Motor neuron (in vitro differentiated cells): Measurements from ENCODE around the gene GPR63. TPM values are rescaled to one million over a fixed set of nuclear protein-coding genes. Genes with fewer than 3 reads are reported as not detected.

Source experiments
- ATAC-seq, 8 experiments: fragments of 200-7000 bp; cut with Tn5 transposase; replicated peaks in 6 of 8; 2 replicates each; pipeline ENCODE4 v1.8.0; 2021; ENCODE audit warnings: mild to moderate bottlenecking in 8 of 8, moderate library complexity in 8 of 8
- H3K27ac ChIP-seq, 2 donors: fragments of 250-450 bp; sonication (Bioruptor Pico); 2 replicates each; pipeline ENCODE4 v1.9.0; 2021; ENCODE audit warnings: antibody characterized with exemption in 2 of 2, mild to moderate bottlenecking in 2 of 2, moderate library complexity in 1 of 2
- H3K4me1 ChIP-seq, 2 donors: fragments of 250-450 bp; sonication (Bioruptor Pico); replicated peaks in 1 of 2; 2 replicates each; pipeline ENCODE4 v1.6.1; 2021; ENCODE audit warnings: antibody characterized with exemption in 2 of 2, mild to moderate bottlenecking in 2 of 2, moderate library complexity in 1 of 2
- H3K4me3 ChIP-seq, 5 donors: fragments of 250-450 bp; sonication (Bioruptor Pico); 2 replicates each; pipeline ENCODE4 v1.9.0; 2021; ENCODE audit warnings: antibody characterized with exemption in 5 of 5, mild to moderate bottlenecking in 5 of 5, moderate library complexity in 4 of 5
- WGBS, 10 experiments: fragments of 450-650 bp; shearing (Covaris generic); methylation state at CpG; one replicate each; pipeline ENCODE4 v1.0.0; 2022; 5-methylcytosine and 5-hydroxymethylcytosine counted together
- in situ Hi-C, 9 experiments: fragments of 400-800 bp; cut with MboI; loops; one replicate each; pipeline ENCODE4 v1.15.0; 2021; ENCODE audit warnings: low sequenced_read_pairs in 9 of 9, low pct_unique_long_range_greater_than_20kb in 2 of 9; ENCODE audit not compliant: unreplicated experiment in 9 of 9
- total RNA-seq, 8 experiments: library from RNA; unstranded; fragments of 300-600 nt; gene quantifications; 2 replicates each; pipeline versions ENCODE4 v1.2.3 to v1.2.4, GENCODE V29; 2022

Gene GPR63
- total RNA-seq, 8 experiments from 2014 or later, result 0.31 to 5.6 (median 3.0) TPM

DNA sequence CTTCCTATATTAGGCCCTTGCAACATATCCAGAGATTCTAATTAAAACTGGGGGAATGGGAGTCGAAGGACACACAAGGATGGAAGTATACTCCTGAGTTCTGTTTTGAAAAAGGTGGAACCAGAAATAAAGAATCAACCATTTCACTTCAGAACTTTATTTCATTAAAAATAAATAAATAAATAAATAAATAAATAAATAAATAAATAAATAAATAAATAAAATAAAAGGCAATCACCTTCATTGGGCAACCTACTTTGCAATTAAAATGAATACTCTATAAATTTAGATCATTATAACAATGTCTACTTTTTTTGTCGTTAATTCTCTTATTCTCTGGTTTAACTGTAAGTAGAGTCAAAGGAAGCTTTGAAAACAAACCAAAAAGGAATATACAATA lies 25.6 kb downstream of the GPR63 start:
- in situ Hi-C loops, result no loop called here
- no peak for ATAC-seq
- Histone ChIP-seq H3K27ac (no peak overlapping the region), H3K4me1 (peaks cover 0 to 4% of the 10 kb centered on the region in 2 donors), H3K4me3 (no peak overlapping the region)
- 31 to 95% (median 78%) methylated on average over 2 of the region's 2 CpGs; no CpG with 5 or more reads in 2 of the 10 experiments for WGBS, 10 experiments

DNA sequence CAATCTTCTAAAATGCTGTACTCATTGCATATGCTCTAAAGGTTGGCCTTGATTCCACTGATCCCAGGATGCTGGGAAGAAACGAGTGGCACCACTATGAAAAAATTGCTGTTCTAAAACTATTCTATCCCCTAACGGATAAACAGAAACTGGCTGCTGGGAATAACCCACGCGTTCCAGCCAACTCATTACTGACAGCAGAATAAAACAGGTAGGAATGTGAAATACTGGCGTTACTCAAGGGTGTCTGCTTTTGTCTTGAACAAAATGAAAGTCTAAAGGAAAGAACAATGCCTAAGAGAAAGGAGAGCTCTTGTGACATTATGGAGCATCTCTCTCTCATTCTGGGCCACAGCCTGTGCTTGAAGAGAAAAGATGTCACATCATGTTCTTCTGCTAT lies 26.1 kb downstream of the GPR63 start:
- H3K4me3 ChIP-seq, result no peak overlapping the region
- in situ Hi-C loops, result no loop called here
- 79 to 100% (median 84%) methylated on average over 1 to 5 of the region's 5 CpGs; no CpG with 5 or more reads in 1 of the 10 experiments for WGBS, 10 experiments
- H3K4me1 ChIP-seq, result peaks cover 0 to 4% of the 10 kb centered on the region in 2 donors
- no peak overlapping the region for H3K27ac ChIP-seq
- ATAC-seq, result no peak

- in situ Hi-C loops, result no loop called here
- Histone ChIP-seq H3K4me3 (no peak overlapping the region), H3K27ac (no peak overlapping the region), H3K4me1 (peaks cover 0 to 4% of the 10 kb centered on the region in 2 donors)
- ATAC-seq, result peak in 2 of 8 experiments; percentile 30 to 36
Observed at GRCh38 chr6:96809119-96809518, 28.2 kb downstream of the GPR63 start.

- no peak for ATAC-seq
- Histone ChIP-seq H3K27ac (no peak overlapping the region), H3K4me3 (no peak overlapping the region), H3K4me1 (no peaks in the 10 kb centered on the region)
- in situ Hi-C loops, result no loop called here
Observed at GRCh38 chr6:96803106-96803481, 34.2 kb downstream of the GPR63 start.

- Histone ChIP-seq H3K27ac (no peak overlapping the region), H3K4me1 (peaks cover 0 to 5% of the 10 kb centered on the region in 2 donors), H3K4me3 (no peak overlapping the region)
- in situ Hi-C loops, result no loop called here
- ATAC-seq, result no peak
- WGBS, 10 experiments, result 0 to 83% (median 67%) methylated on average over 2 of the region's 2 CpGs; no CpG with 5 or more reads in 2 of the 10 experiments
Observed at GRCh38 chr6:96795481-96795880, 41.8 kb downstream of the GPR63 start.

- no peak overlapping the region for H3K27ac ChIP-seq
- 25 to 100% (median 84%) methylated on average over 1 of the region's 1 CpG; no CpG with 5 or more reads in 2 of the 10 experiments for WGBS, 10 experiments
- in situ Hi-C loops, result no loop called here
- ATAC-seq, result no peak
- no peak overlapping the region for H3K4me3 ChIP-seq
- peaks cover 0 to 5% of the 10 kb centered on the region in 2 donors for H3K4me1 ChIP-seq
Observed at GRCh38 chr6:96794980-96795379, 42.3 kb downstream of the GPR63 start.

- in situ Hi-C loops, result no loop called here
- Histone ChIP-seq H3K4me3 (no peak overlapping the region), H3K4me1 (peaks cover 0 to 5% of the 10 kb centered on the region in 2 donors), H3K27ac (no peak overlapping the region)
- WGBS, 10 experiments, result 63 to 100% (median 100%) methylated on average over 1 to 4 of the region's 4 CpGs; no CpG with 5 or more reads in 2 of the 10 experiments
- ATAC-seq, result peak in 3 of 8 experiments; percentile 44 to 93 (median 93)
Observed at GRCh38 chr6:96792561-96793190, 44.6 kb downstream of the GPR63 start.

DNA sequence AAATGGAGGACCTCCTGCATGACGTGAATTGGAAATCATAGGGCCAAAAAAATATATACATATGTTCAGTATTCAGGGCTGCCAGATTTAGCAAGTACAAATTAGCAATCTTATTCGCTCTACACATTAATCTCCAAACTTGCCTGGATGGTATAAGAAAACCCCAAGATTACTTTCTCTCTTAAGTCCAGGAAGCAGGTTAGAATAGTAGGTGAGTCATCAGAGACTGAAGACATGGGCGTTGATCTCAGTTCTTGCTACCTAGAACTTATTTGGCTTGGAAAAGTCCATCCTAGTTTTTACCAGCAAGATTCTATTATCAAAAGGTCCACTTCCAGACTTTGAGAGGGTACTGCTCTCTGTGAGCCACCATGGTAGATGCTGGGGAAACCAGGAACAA lies 47.4 kb downstream of the GPR63 start:
- in situ Hi-C loops, result no loop called here
- ATAC-seq, result no peak
- H3K4me1 ChIP-seq, result peaks cover 0 to 5% of the 10 kb centered on the region in 2 donors
- 20 to 100% (median 88%) methylated on average over 1 to 3 of the region's 3 CpGs; no CpG with 5 or more reads in 1 of the 10 experiments for WGBS, 10 experiments
- no peak overlapping the region for H3K27ac ChIP-seq
- H3K4me3 ChIP-seq, result no peak overlapping the region

DNA sequence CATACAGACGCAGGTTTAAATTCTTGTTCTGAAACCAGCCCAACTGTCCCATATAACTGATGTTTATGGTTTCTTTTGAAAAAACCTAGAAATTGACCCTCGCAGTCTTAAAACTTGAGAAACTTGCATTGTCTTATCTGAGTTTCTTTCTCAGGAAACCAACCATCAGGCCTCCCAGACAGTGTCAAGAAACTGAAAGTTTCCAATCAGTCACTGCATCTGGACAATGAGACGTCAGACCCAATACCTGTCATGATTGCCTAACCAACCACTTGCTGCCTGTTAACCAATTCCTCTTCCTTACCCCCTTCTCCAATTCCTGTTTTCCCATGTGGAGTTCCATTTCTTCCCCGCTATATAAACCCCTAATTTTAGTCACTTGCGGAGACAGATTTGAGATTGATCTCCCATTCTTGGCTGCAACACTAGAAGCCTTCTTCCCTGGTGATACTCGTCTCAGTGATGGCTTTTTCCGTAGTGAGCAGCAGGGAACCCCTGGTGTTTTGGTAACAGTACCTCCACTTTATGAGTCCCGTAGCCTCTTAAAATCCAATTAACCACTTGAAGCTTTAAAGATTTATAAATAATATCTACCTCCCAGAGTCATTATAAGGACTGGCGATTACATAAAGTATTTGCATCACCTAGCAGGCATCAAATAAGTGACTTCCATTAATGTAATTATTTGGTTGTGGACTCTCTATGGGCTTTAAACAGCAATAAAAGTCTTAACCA lies 49.3 kb downstream of the GPR63 start:
- WGBS, 10 experiments, result 20 to 100% (median 73%) methylated on average over 1 to 8 of the region's 9 CpGs; no CpG with 5 or more reads in 1 of the 10 experiments
- no peak for ATAC-seq

GRCh38 chr6:96786336-96786735 lies 50.9 kb downstream of the GPR63 start:
- ATAC-seq, result no peak
- in situ Hi-C loops, result no loop called here
- H3K27ac ChIP-seq, result no peak overlapping the region
- no peak overlapping the region for H3K4me3 ChIP-seq
- WGBS, 10 experiments, result 83 to 100% (median 95%) methylated on average over 1 to 2 of the region's 2 CpGs; no CpG with 5 or more reads in 2 of the 10 experiments
- H3K4me1 ChIP-seq, result no peaks in the 10 kb centered on the region

More for the DNA sequence above, 49.3 kb downstream of the GPR63 start:
- in situ Hi-C loops, result no loop called here
- Histone ChIP-seq H3K27ac (no peak overlapping the region), H3K4me1 (no peaks in the 10 kb centered on the region), H3K4me3 (no peak overlapping the region)

DNA sequence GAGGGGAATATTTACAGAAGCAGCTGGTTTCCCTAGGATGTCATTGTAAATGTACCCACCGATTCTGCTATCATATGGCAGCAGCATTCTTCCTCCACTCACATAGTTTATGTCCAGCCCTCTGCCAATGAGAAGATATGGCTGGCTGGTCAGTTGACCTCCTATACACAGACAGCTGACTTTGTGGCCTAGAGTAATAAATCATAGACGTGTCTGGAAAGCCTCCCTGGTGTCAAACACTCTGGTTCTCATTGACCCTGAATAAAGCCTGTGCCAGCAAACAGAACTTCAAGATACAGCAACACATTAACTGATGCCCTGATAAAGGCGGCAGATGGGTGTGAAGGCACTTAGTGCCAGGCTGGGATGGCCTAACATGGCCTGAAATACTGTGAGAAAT lies 52.6 kb downstream of the GPR63 start:
- 0 to 100% (median 25%) methylated on average over 1 to 2 of the region's 3 CpGs; no CpG with 5 or more reads in 4 of the 10 experiments for WGBS, 10 experiments
- Histone ChIP-seq H3K27ac (no peak overlapping the region), H3K4me3 (no peak overlapping the region), H3K4me1 (no peaks in the 10 kb centered on the region)
- peak in 1 of 8 experiments; percentile 35 for ATAC-seq
- in situ Hi-C loops, result no loop called here

- Histone ChIP-seq H3K4me3 (no peak overlapping the region), H3K27ac (no peak overlapping the region), H3K4me1 (no peaks in the 10 kb centered on the region)
- no peak for ATAC-seq
- in situ Hi-C loops, result no loop called here
- WGBS, 10 experiments, result 20 to 100% (median 90%) methylated on average over 1 to 2 of the region's 2 CpGs; no CpG with 5 or more reads in 6 of the 10 experiments
Observed at GRCh38 chr6:96783307-96783706, 54.0 kb downstream of the GPR63 start.

- no peak overlapping the region for H3K4me3 ChIP-seq
- ATAC-seq, result no peak
- no peaks in the 10 kb centered on the region for H3K4me1 ChIP-seq
- in situ Hi-C loops, result no loop called here
- H3K27ac ChIP-seq, result no peak overlapping the region
- WGBS, 10 experiments, result 0 to 100% (median 67%) methylated on average over 1 of the region's 1 CpG; no CpG with 5 or more reads in 3 of the 10 experiments
Observed at GRCh38 chr6:96781557-96781956, 55.7 kb downstream of the GPR63 start.
